Mesenchymal stem cell (in vitro differentiated cells and primary cell): ENCODE results near the gene UGT1A10.

Experiments used
- DNase-seq: peaks from one replicate; pipeline ENCODE4 v3.0.0-alpha.2; 2013
- H2AFZ ChIP-seq: one replicate; pipeline ENCODE4 v1.6.1; 2013; ENCODE audit warnings: low read depth, mild to moderate bottlenecking, control low read depth, inconsistent platforms, low read length, moderate library complexity
- H2AK5ac ChIP-seq: 2 replicates; pipeline ENCODE4 v1.6.1; 2013; ENCODE audit warnings: low read length, moderate library complexity, mild to moderate bottlenecking, inconsistent platforms; ENCODE audit not compliant: severe bottlenecking
- H2BK120ac ChIP-seq: one replicate; pipeline ENCODE4 v1.6.1; 2013; ENCODE audit warnings: low read depth, mild to moderate bottlenecking, inconsistent platforms, low read length, moderate library complexity
- H2BK12ac ChIP-seq, 2 experiments: one replicate each; pipeline ENCODE4 v1.6.1; 2013; ENCODE audit warnings: inconsistent platforms in 2 of 2, low read length in 2 of 2, mild to moderate bottlenecking in 2 of 2, moderate library complexity in 2 of 2, control low read depth in 1 of 2
- H2BK15ac ChIP-seq: one replicate; pipeline ENCODE4 v1.6.1; 2013; ENCODE audit warnings: mild to moderate bottlenecking, low read depth, inconsistent platforms; ENCODE audit not compliant: poor library complexity, severe bottlenecking
- H2BK5ac ChIP-seq: 2 replicates; pipeline ENCODE4 v1.6.1; 2013; ENCODE audit warnings: low read depth, mild to moderate bottlenecking, low read length, control low read depth, inconsistent platforms; ENCODE audit not compliant: poor library complexity, severe bottlenecking
- H3K14ac ChIP-seq, 2 experiments: one replicate each; pipeline ENCODE4 v1.6.1; 2013; ENCODE audit warnings: inconsistent platforms in 2 of 2, low read length in 2 of 2, control low read depth in 1 of 2, mild to moderate bottlenecking in 1 of 2, moderate library complexity in 1 of 2
- H3K18ac ChIP-seq, 2 experiments: one replicate each; pipeline ENCODE4 v1.6.1; 2013; ENCODE audit warnings: inconsistent platforms in 2 of 2, low read length in 2 of 2, control low read depth in 1 of 2, low read depth in 1 of 2, mild to moderate bottlenecking in 1 of 2
- H3K23ac ChIP-seq, 2 experiments: one replicate each; pipeline ENCODE4 v1.6.1; 2013; ENCODE audit warnings: inconsistent platforms in 2 of 2, low read length in 2 of 2, mild to moderate bottlenecking in 2 of 2, moderate library complexity in 2 of 2, control low read depth in 1 of 2
- H3K27ac ChIP-seq: 2 replicates; pipeline ENCODE4 v1.5.1; 2013; ENCODE audit warnings: mild to moderate bottlenecking, moderate library complexity, low read length, control low read depth, inconsistent platforms; ENCODE audit not compliant: poor library complexity, severe bottlenecking
- H3K27me3 ChIP-seq, 2 experiments: 2 replicates each; pipeline versions ENCODE4 v1.6.1 to v1.7.0; 2013; ENCODE audit warnings: low read length in 2 of 2, mild to moderate bottlenecking in 2 of 2, moderate library complexity in 2 of 2, control low read depth in 1 of 2, inconsistent platforms in 1 of 2; ENCODE audit not compliant: control insufficient read depth in 1 of 2, insufficient read depth in 1 of 2
- H3K36me3 ChIP-seq, 2 experiments: 2 replicates each; pipeline versions ENCODE4 v1.6.1 to v1.7.0; 2013; ENCODE audit warnings: low read length in 2 of 2, control low read depth in 1 of 2, inconsistent platforms in 1 of 2, low read depth in 1 of 2, mild to moderate bottlenecking in 1 of 2; ENCODE audit not compliant: insufficient read depth in 2 of 2, control insufficient read depth in 1 of 2
- H3K4ac ChIP-seq, 2 experiments: one replicate each; pipeline ENCODE4 v1.6.1; 2013; ENCODE audit warnings: inconsistent platforms in 2 of 2, low read length in 2 of 2, mild to moderate bottlenecking in 2 of 2, moderate library complexity in 2 of 2, control low read depth in 1 of 2, low read depth in 1 of 2
- H3K4me1 ChIP-seq: 2 replicates; pipeline ENCODE4 v1.6.1; 2013; ENCODE audit warnings: low read depth, low read length, control low read depth; ENCODE audit not compliant: control insufficient read depth, insufficient read depth
- H3K4me2 ChIP-seq: 2 replicates; pipeline ENCODE4 v1.6.1; 2013; ENCODE audit warnings: low read length, mild to moderate bottlenecking, inconsistent platforms; ENCODE audit not compliant: poor library complexity, severe bottlenecking
- H3K4me3 ChIP-seq, 2 experiments: 2 replicates each; pipeline versions ENCODE4 v1.5.1 to v1.7.0; 2013; ENCODE audit warnings: low read length in 2 of 2, mild to moderate bottlenecking in 2 of 2, control low read depth in 1 of 2, low read depth in 1 of 2; ENCODE audit not compliant: insufficient read depth in 1 of 2
- H3K79me1 ChIP-seq: replicated peaks from 2 replicates; pipeline ENCODE4 v1.6.1; 2013; ENCODE audit warnings: mild to moderate bottlenecking, control low read depth, low read length, inconsistent platforms; ENCODE audit not compliant: poor library complexity, severe bottlenecking
- H3K9ac ChIP-seq: 2 replicates; pipeline ENCODE4 v1.7.0; 2013; ENCODE audit warnings: mild to moderate bottlenecking, low read length, moderate library complexity
- H3K9me3 ChIP-seq: 2 replicates; pipeline ENCODE4 v1.7.0; 2013; ENCODE audit warnings: mild to moderate bottlenecking, low read length; ENCODE audit not compliant: control insufficient read depth
- H4K8ac ChIP-seq: one replicate; pipeline ENCODE4 v1.6.1; 2013; ENCODE audit warnings: inconsistent platforms, mild to moderate bottlenecking, low read length, moderate library complexity
- H4K91ac ChIP-seq: one replicate; pipeline ENCODE4 v1.6.1; 2013; ENCODE audit warnings: mild to moderate bottlenecking, low read length, inconsistent platforms
- WGBS: methylation state at CpG from one replicate; pipeline ENCODE4 v1.1.7; 2013; ENCODE audit warnings: mixed read lengths; 5-methylcytosine and 5-hydroxymethylcytosine counted together

Gene UGT1A10

DNA sequence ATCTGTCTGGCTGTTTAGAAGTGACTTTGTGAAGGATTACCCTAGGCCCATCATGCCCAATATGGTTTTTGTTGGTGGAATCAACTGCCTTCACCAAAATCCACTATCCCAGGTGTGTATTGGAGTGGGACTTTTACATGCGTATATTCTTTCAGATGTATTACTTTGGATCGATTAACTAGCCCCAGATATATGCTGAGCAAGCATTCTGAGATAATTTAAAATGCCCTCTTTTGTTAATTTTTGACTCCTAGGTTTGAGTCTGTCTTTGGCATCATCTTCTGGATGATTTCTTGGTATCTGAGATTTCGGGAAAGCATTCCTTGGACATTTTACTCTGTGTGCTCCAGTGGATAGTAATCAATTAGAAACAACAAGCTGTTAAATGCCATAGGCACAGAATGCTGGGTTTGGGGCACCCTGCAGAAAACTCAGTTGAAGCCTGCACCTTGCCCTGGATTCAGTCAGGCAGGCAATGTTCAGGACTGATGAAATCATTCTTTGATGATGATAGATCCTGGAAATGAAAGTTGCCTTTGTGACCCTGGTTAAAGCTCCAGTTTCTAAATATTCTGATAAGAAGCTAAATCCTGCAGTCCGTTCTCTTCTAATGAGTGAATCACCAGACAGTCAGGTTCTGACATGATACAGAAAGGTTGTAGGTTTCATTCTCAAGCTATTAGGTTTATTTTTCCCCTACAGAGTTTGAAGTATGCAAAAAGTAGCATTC is 125.0 kb downstream of the UGT1A10 start:
- Histone ChIP-seq H3K79me1 (no peaks in the 10 kb centered on the region), H2BK12ac (no peak overlapping the region), H3K14ac (no peak overlapping the region), H3K18ac (no peak overlapping the region), H3K36me3 (no peaks in the 10 kb centered on the region), H2AFZ (no peak overlapping the region), H2BK120ac (no peak overlapping the region), H4K8ac (no peak overlapping the region), H3K23ac (no peak overlapping the region), H3K9me3 (no peaks in the 10 kb centered on the region), H3K4me1 (no peaks in the 10 kb centered on the region), H2BK15ac (no peak overlapping the region), H3K4ac (no peak overlapping the region), H3K9ac (no peak overlapping the region), H3K27me3 (peaks cover 0 to 18% of the 10 kb centered on the region in 2 experiments), H4K91ac (no peak overlapping the region), H3K27ac (no peak overlapping the region), H3K4me3 (no peak overlapping the region), H2BK5ac (no peak overlapping the region), H3K4me2 (no peak overlapping the region), H2AK5ac (no peak overlapping the region)
- 58% methylated on average over 3 of the region's 4 CpGs for WGBS
- no peak for DNase-seq

DNA sequence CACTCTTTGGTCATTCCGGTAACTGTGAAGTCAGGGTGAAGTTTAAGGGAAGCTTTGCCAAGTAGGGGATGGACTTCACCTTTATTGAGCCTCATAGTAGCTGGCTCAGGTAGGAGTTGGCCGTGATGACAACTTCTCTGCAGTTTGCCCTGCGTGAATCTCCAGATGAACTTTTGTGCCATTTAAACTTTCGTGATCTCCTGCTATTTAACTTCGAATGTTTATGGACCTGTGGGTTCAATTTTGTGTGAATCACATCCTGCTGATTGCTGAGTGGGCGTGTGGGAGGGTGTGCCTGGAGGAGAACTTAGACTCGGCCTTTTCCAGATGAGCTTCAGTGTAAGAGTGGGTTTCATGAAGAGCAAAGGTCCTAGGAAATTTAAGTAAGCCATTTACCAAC is 128.0 kb downstream of the UGT1A10 start:
- Histone ChIP-seq H2BK120ac (no peak overlapping the region), H3K9me3 (no peaks in the 10 kb centered on the region), H3K23ac (no peak overlapping the region), H3K18ac (no peak overlapping the region), H2AFZ (no peak overlapping the region), H3K4ac (no peak overlapping the region), H4K91ac (no peak overlapping the region), H2BK12ac (no peak overlapping the region), H2BK15ac (no peak overlapping the region), H2BK5ac (no peak overlapping the region), H3K79me1 (no peaks in the 10 kb centered on the region), H3K4me3 (no peak overlapping the region), H3K4me2 (no peak overlapping the region), H3K36me3 (no peaks in the 10 kb centered on the region), H3K9ac (peak overlapping the region; percentile 28), H4K8ac (no peak overlapping the region), H3K4me1 (peaks cover 2% of the 10 kb centered on the region), H2AK5ac (no peak overlapping the region), H3K27ac (no peak overlapping the region), H3K27me3 (peaks cover 7 to 21% of the 10 kb centered on the region in 2 experiments), H3K14ac (no peak overlapping the region)
- WGBS = 59% methylated on average over 7 of the region's 7 CpGs
- peak; percentile 13 for DNase-seq

DNA sequence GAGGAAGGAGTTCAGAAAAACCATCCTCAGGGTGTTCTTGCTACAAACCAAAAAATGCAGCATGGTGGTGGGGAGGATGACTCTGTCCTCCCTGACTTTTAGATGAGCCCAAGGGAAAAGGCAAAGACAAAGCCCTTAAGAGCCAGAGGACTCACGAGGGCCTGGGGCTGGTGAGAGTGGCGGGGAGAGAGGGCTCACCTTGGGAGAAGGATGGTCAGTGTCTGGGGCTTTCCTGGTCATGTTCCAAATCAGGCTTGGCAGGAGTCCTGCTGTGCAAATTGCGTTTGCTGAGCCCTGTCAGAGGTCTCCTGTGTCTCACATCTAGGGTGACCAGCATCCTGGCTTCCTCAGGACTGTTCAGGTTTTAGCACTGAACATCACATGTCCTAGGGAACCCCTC is 128.5 kb downstream of the UGT1A10 start:
- Histone ChIP-seq H3K9ac (peak overlapping the region; percentile 28), H3K79me1 (no peaks in the 10 kb centered on the region), H2AK5ac (no peak overlapping the region), H4K8ac (no peak overlapping the region), H3K23ac (no peak overlapping the region), H3K4ac (no peak overlapping the region), H2AFZ (no peak overlapping the region), H3K18ac (no peak overlapping the region), H3K27ac (no peak overlapping the region), H3K14ac (no peak overlapping the region), H3K4me1 (peaks cover 2% of the 10 kb centered on the region), H3K4me3 (no peak overlapping the region), H2BK120ac (no peak overlapping the region), H3K27me3 (peaks cover 9 to 21% of the 10 kb centered on the region in 2 experiments), H3K4me2 (no peak overlapping the region), H2BK15ac (no peak overlapping the region), H2BK5ac (no peak overlapping the region), H3K9me3 (no peaks in the 10 kb centered on the region), H3K36me3 (no peaks in the 10 kb centered on the region), H2BK12ac (no peak overlapping the region), H4K91ac (no peak overlapping the region)
- no peak for DNase-seq
- 37% methylated on average over 3 of the region's 3 CpGs for WGBS

DNA sequence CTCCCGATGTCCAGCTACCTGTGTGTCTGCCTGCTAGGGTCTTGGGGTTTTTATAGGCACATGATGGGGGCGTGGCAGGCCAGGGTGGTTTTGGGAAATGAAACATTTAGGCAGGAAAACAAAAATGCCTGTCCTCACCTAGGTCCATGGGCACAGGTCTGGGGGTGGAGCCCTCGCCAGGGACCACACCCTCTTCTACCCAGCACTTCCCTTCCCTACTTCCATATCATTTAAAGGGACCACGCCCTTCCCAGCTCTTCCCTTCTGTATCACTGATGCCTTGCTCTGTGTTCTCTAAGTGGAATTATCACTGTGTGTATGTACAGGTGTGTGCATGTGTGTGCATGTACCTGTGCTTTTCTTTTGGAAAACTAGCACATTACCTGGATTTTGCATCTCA is 130.2 kb downstream of the UGT1A10 start:
- Histone ChIP-seq H3K14ac (no peak overlapping the region), H2BK120ac (no peak overlapping the region), H2BK15ac (no peak overlapping the region), H3K9me3 (no peaks in the 10 kb centered on the region), H2BK5ac (no peak overlapping the region), H2AFZ (no peak overlapping the region), H3K4me2 (no peak overlapping the region), H3K79me1 (no peaks in the 10 kb centered on the region), H2BK12ac (no peak overlapping the region), H4K91ac (peak overlapping the region; percentile 25), H3K27me3 (peaks cover 9 to 21% of the 10 kb centered on the region in 2 experiments), H3K9ac (no peak overlapping the region), H3K18ac (no peak overlapping the region), H3K4ac (no peak overlapping the region), H3K4me1 (peaks cover 2% of the 10 kb centered on the region), H3K4me3 (no peak overlapping the region), H3K23ac (no peak overlapping the region), H3K27ac (no peak overlapping the region), H2AK5ac (no peak overlapping the region), H4K8ac (no peak overlapping the region), H3K36me3 (no peaks in the 10 kb centered on the region)
- 40% methylated on average over 3 of the region's 4 CpGs for WGBS
- no peak for DNase-seq
